Natural killer cell (primary cell): ENCODE results near the gene SLC6A12. TPM values are rescaled to one million over a fixed set of nuclear protein-coding genes. Genes with fewer than 3 reads are reported as not detected.
A peak's percentile ranks its signal among the peaks of the same experiment; 100 is the strongest.

Experiments used
- ATAC-seq, 3 donors: fragments of 150-1000 bp in 2 of 3; fragments of 200-7000 bp in 1 of 3; cut with Tn5 transposase; 1 replicate in 1 of 3; 2 replicates in 2 of 3; pipeline ENCODE4 v1.10.0; 2021; ENCODE audit warnings: mild to moderate bottlenecking in 2 of 3, moderate library complexity in 2 of 3
- DNase-seq, 2 donors: peaks; one replicate each; pipeline versions ENCODE4 v3.0.0 to v3.0.0-alpha.2; 2013 to 2021; ENCODE audit warnings: mixed read lengths in 1 of 2
- H3K27ac ChIP-seq: one replicate; pipeline ENCODE4 v1.5.1; 2013; ENCODE audit warnings: mild to moderate bottlenecking, low read length
- H3K27me3 ChIP-seq: one replicate; pipeline ENCODE4 v1.6.1; 2013; ENCODE audit warnings: low read length; ENCODE audit not compliant: control insufficient read depth, insufficient read depth
- H3K36me3 ChIP-seq: one replicate; pipeline ENCODE4 v1.6.1; 2013; ENCODE audit warnings: low read length; ENCODE audit not compliant: control insufficient read depth, insufficient read depth
- H3K4me1 ChIP-seq: one replicate; pipeline ENCODE4 v1.6.1; 2013; ENCODE audit warnings: low read length; ENCODE audit not compliant: control insufficient read depth, insufficient read depth
- H3K4me3 ChIP-seq: one replicate; pipeline ENCODE4 v1.5.1; 2013; ENCODE audit warnings: low read length
- H3K9me3 ChIP-seq: one replicate; pipeline ENCODE4 v1.6.1; 2013; ENCODE audit warnings: low read length; ENCODE audit not compliant: control insufficient read depth, insufficient read depth
- H3K27ac Mint-ChIP-seq, 2 donors: one replicate each; pipeline ENCODE4 v1.8.0; 2022; ENCODE audit warnings: mild to moderate bottlenecking in 2 of 2, mixed read lengths in 2 of 2, moderate library complexity in 1 of 2
- H3K27me3 Mint-ChIP-seq, 2 donors: one replicate each; pipeline ENCODE4 v1.8.0; 2022; ENCODE audit warnings: low read depth in 2 of 2, mixed read lengths in 2 of 2
- H3K36me3 Mint-ChIP-seq: one replicate; pipeline ENCODE4 v1.8.0; 2022; ENCODE audit warnings: mixed read lengths
- H3K4me1 Mint-ChIP-seq, 2 donors: one replicate each; pipeline ENCODE4 v1.8.0; 2022; ENCODE audit warnings: mixed read lengths in 2 of 2
- H3K4me3 Mint-ChIP-seq: one replicate; pipeline ENCODE4 v1.8.0; 2022; ENCODE audit warnings: mild to moderate bottlenecking, moderate library complexity, mixed read lengths
- H3K9me3 Mint-ChIP-seq, 2 donors: one replicate each; pipeline ENCODE4 v1.8.0; 2022; ENCODE audit warnings: mixed read lengths in 2 of 2
- WGBS: methylation state at CpG from one replicate; pipeline ENCODE4 v1.1.7; 2013; ENCODE audit warnings: missing lambda C conversion rate; ENCODE audit not compliant: insufficient coverage; 5-methylcytosine and 5-hydroxymethylcytosine counted together
- intact Hi-C: fragments of 100-400 bp; cut with micrococcal nuclease; formaldehyde crosslinking; loops from one replicate; pipeline ENCODE4 v1.14.2; 2022
- total RNA-seq, 4 donors: library from RNA; stranded (reverse); fragments of 120-200 nt in 1 of 4; gene quantifications; one replicate each; pipeline versions ENCODE4 v1.2.3 to v1.2.4, GENCODE V29; 2013 to 2022
- TF ChIP-seq, protein P1 (sequence below): fragments of 200-600 bp; IDR thresholded peaks from one replicate; pipeline ENCODE4 v1.8.0; 2022; ENCODE audit warnings: antibody characterized with exemption

Gene SLC6A12
- total RNA-seq, 3 donors from 2014 or later (not counting 1 experiment from before 2014, with no cell fraction given), result 0.54 to 0.70 TPM; not detected in 1

DNA sequence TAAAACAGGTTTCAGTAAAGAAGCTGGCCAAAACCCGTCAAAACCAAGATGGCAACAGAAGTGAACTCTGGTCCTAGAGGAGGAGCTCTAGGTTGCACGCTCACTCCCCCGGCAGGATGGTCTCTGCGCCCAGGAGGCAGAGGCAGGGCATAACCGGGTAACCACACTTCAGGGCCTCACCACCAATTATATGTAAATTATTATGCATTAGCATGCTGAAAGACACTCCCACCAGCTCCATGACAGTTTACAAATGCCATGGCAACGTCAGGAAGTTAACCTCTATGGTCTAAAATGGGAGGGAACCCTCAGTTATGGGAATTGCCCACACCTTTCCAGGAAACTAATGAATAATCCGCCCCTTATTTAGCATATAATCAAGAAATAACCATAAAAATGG lies 20.1 kb upstream of the SLC6A12 start:
- H3K36me3 ChIP-seq, result no peaks in the 10 kb centered on the region
- no peak overlapping the region for H3K4me3 ChIP-seq
- ATAC-seq, result no peak
- Mint-ChIP-seq H3K36me3 (peaks cover 9% of the 10 kb centered on the region), H3K27me3 (peaks cover 6 to 10% of the 10 kb centered on the region in 2 donors), H3K27ac (no peak overlapping the region), H3K9me3 (peaks cover 4 to 7% of the 10 kb centered on the region in 2 donors), H3K4me1 (no peaks in the 10 kb centered on the region), H3K4me3 (no peak overlapping the region)
- intact Hi-C loops, result no loop called here
- TF ChIP-seq, protein P1, sequence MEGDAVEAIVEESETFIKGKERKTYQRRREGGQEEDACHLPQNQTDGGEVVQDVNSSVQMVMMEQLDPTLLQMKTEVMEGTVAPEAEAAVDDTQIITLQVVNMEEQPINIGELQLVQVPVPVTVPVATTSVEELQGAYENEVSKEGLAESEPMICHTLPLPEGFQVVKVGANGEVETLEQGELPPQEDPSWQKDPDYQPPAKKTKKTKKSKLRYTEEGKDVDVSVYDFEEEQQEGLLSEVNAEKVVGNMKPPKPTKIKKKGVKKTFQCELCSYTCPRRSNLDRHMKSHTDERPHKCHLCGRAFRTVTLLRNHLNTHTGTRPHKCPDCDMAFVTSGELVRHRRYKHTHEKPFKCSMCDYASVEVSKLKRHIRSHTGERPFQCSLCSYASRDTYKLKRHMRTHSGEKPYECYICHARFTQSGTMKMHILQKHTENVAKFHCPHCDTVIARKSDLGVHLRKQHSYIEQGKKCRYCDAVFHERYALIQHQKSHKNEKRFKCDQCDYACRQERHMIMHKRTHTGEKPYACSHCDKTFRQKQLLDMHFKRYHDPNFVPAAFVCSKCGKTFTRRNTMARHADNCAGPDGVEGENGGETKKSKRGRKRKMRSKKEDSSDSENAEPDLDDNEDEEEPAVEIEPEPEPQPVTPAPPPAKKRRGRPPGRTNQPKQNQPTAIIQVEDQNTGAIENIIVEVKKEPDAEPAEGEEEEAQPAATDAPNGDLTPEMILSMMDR, result no peak
- H3K4me1 ChIP-seq, result no peaks in the 10 kb centered on the region
- DNase-seq, result no peak
- H3K9me3 ChIP-seq, result peaks cover 20% of the 10 kb centered on the region
- no peak overlapping the region for H3K27ac ChIP-seq
- H3K27me3 ChIP-seq, result no peaks in the 10 kb centered on the region
- 77% methylated on average over 7 of the region's 7 CpGs for WGBS

GRCh38 chr12:233615-233968 lies 19.6 kb upstream of the SLC6A12 start:
- Histone ChIP-seq H3K36me3 (no peaks in the 10 kb centered on the region), H3K4me1 (no peaks in the 10 kb centered on the region), H3K27me3 (no peaks in the 10 kb centered on the region), H3K9me3 (peaks cover 20% of the 10 kb centered on the region), H3K27ac (no peak overlapping the region), H3K4me3 (no peak overlapping the region)
- WGBS, result 62% methylated on average over 3 of the region's 3 CpGs
- H3K27me3 Mint-ChIP-seq, result peaks cover 8 to 14% of the 10 kb centered on the region in 2 donors
- H3K4me3 Mint-ChIP-seq, result no peak overlapping the region
- no peak overlapping the region for H3K27ac Mint-ChIP-seq
- H3K4me1 Mint-ChIP-seq, result no peaks in the 10 kb centered on the region
- ATAC-seq (peak in 1 of 3 donors; percentile 53), DNase-seq (no peak)
- H3K36me3 Mint-ChIP-seq, result peaks cover 9% of the 10 kb centered on the region
- TF ChIP-seq, protein P1, result no peak
- peaks cover 4 to 7% of the 10 kb centered on the region in 2 donors for H3K9me3 Mint-ChIP-seq
- intact Hi-C loops, result no loop called here

GRCh38 chr12:232731-233614 lies 19.0 kb upstream of the SLC6A12 start:
- H3K4me3 ChIP-seq, result no peak overlapping the region
- Mint-ChIP-seq H3K4me3 (no peak overlapping the region), H3K27ac (no peak overlapping the region), H3K27me3 (peaks cover 9 to 16% of the 10 kb centered on the region in 2 donors), H3K36me3 (peaks cover 9% of the 10 kb centered on the region), H3K9me3 (peaks cover 4 to 7% of the 10 kb centered on the region in 2 donors), H3K4me1 (no peaks in the 10 kb centered on the region)
- intact Hi-C loops, result no loop called here
- H3K36me3 ChIP-seq, result no peaks in the 10 kb centered on the region
- no peak overlapping the region for H3K27ac ChIP-seq
- 70% methylated on average over 19 of the region's 19 CpGs for WGBS
- DNase-seq (no peak), ATAC-seq (no peak)
- H3K27me3 ChIP-seq, result no peaks in the 10 kb centered on the region
- TF ChIP-seq, protein P1, result no peak
- H3K4me1 ChIP-seq, result no peaks in the 10 kb centered on the region
- peaks cover 20% of the 10 kb centered on the region for H3K9me3 ChIP-seq
